ENCODE measurements around the gene HCST.

Gene HCST

DNA sequence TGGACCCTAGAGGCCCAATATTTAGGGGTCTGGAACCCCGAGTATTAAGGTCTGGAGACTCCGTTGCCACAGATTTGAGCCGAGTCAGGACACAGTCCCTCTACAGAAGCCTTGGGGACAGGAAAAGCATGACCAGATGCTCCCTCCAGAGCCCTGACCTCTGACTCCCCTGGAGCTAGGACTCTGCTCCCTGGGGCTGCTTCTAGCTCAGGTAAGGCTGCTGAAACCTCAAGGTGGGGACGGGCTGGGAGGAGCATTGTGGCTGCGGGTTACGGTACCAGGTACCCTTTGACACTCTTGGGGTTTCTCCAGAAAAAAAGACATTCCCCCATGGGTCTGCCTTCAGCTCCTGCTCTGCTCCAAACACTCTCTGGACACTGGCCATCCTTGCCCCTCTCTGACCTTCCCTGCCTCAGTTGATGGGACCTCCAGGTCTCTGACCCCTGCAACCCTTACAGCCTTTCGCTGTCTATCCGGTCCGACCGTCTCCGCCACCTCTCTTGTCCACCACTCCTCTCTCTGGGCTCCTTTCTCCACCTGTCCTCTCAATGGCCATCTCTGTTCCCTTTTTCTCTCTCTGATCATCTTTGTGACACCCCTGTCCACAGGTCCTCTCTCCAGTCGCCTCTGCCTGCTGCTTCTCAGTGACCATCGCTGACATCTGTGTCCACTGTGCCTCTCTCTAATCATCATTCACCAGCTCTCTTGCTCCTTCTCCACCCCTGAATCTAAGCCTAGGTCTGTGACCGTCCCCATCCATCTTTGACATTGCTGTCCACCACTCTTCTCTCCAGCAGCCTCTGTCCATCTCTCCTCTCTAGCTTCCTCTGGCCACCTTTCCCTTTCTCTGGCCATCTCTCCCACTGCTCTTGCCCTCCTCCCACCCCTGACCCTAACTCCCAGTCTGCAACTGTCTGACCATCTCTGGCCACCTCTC lies 35.3 kb downstream of the HCST start:
- DNase-seq (ENCODE audit: low read depth in 2 of 2), result no peak

DNA sequence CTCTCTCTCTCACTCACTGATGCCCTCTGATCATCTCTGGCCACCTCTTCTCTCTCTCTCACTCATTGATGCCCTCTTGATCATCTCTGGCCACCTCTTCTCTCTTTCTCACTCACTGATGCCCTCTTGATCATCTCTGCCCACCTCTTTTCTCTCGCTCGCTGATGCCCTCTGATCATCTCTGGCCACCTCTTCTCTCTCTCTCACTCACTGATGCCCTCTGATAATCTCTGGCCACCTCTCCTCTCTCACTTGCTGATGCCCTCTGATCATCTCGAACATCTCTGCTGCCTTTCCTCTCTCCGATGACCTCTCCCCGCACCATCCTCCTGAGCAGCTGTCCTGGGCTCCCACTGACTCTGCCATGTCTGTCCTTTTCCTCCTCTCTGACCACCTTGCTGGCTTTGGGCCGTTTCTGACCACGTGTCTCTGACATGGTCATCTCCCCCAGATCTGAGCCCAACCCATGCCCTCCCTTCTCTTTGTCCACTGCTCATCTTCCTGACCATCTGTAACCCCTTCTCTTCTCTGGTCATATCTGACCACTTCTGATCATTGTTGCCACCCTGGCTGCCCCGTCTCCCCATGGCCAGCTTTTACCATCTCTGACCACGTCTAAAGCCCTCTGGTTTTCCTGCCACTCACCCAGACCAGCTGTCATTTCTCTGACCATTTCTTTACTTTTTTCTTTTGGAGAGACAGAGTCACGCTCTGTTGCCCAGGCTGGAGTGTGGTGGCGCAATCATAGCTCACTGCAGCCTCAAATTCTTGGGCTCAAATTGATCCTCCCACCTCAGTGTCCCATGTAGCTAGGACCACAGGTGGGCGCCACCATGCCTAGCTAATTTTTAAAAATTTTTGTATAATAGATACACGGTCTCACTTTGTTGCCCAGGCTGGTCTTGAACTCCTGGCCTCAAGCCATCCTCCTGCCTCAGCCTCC lies 36.2 kb downstream of the HCST start:
- DNase-seq (ENCODE audit: low read depth in 2 of 2), result no peak

DNA sequence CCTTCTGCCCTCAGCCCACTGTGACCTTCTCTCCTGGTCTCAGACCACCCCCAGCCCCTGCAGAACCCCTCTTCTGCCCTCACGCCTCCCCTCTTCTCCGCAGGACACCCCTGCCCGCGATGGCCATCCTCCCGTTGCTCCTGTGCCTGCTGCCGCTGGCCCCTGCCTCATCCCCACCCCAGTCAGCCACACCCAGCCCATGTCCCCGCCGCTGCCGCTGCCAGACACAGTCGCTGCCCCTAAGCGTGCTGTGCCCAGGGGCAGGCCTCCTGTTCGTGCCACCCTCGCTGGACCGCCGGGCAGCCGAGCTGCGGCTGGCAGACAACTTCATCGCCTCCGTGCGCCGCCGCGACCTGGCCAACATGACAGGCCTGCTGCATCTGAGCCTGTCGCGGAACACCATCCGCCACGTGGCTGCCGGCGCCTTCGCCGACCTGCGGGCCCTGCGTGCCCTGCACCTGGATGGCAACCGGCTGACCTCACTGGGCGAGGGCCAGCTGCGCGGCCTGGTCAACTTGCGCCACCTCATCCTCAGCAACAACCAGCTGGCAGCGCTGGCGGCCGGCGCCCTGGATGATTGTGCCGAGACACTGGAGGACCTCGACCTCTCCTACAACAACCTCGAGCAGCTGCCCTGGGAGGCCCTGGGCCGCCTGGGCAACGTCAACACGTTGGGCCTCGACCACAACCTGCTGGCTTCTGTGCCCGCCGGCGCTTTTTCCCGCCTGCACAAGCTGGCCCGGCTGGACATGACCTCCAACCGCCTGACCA lies 37.2 kb downstream of the HCST start:
- no peak for DNase-seq (ENCODE audit: low read depth in 2 of 2)

DNA sequence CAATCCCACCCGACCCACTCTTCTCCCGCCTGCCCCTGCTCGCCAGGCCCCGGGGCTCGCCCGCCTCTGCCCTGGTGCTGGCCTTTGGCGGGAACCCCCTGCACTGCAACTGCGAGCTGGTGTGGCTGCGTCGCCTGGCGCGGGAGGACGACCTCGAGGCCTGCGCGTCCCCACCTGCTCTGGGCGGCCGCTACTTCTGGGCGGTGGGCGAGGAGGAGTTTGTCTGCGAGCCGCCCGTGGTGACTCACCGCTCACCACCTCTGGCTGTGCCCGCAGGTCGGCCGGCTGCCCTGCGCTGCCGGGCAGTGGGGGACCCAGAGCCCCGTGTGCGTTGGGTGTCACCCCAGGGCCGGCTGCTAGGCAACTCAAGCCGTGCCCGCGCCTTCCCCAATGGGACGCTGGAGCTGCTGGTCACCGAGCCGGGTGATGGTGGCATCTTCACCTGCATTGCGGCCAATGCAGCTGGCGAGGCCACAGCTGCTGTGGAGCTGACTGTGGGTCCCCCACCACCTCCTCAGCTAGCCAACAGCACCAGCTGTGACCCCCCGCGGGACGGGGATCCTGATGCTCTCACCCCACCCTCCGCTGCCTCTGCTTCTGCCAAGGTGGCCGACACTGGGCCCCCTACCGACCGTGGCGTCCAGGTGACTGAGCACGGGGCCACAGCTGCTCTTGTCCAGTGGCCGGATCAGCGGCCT lies 37.9 kb downstream of the HCST start:
- DNase-seq (ENCODE audit: low read depth in 2 of 2), result no peak

DNA sequence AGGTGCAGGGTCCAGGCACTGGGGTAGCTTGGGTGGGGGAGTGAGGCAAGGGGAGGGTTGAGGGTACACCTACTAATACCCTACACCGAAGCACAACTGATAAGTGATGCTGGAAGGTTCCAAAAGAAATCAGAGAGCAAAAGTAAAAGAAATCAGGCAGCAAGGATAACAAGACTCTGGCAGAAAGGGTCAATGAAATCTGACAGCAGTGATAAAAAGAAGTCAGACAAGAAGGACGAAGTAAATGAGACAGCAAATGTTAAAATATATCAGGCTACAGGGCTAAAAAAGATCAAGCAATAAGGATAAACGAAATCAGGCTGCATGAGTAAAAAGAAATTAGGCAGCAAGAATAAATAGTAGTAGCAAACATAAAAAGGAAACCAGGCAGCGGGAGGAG lies 38.5 kb downstream of the HCST start:
- DNase-seq (ENCODE audit: low read depth in 2 of 2), result no peak

DNA sequence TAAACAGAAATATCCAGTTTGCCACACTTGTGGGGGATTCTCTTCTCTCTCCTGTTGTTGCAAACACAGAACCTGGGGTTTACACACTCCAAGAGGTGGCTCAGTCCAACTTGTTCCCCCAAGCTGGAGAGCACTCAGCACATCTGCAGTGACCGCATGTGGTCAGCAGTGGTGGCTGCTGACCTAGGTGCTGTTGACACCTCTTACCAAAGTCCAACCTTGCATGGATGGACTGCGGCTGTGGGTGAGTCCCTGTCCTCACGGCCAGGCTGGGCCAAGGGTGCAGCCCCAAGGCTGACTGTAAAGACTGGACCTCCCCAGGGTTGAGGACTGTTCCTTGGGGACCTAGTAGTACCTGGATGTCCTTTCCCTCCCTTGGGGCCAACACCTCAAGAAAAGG lies 39.9 kb downstream of the HCST start:
- DNase-seq (ENCODE audit: low read depth in 2 of 2), result no peak

DNA sequence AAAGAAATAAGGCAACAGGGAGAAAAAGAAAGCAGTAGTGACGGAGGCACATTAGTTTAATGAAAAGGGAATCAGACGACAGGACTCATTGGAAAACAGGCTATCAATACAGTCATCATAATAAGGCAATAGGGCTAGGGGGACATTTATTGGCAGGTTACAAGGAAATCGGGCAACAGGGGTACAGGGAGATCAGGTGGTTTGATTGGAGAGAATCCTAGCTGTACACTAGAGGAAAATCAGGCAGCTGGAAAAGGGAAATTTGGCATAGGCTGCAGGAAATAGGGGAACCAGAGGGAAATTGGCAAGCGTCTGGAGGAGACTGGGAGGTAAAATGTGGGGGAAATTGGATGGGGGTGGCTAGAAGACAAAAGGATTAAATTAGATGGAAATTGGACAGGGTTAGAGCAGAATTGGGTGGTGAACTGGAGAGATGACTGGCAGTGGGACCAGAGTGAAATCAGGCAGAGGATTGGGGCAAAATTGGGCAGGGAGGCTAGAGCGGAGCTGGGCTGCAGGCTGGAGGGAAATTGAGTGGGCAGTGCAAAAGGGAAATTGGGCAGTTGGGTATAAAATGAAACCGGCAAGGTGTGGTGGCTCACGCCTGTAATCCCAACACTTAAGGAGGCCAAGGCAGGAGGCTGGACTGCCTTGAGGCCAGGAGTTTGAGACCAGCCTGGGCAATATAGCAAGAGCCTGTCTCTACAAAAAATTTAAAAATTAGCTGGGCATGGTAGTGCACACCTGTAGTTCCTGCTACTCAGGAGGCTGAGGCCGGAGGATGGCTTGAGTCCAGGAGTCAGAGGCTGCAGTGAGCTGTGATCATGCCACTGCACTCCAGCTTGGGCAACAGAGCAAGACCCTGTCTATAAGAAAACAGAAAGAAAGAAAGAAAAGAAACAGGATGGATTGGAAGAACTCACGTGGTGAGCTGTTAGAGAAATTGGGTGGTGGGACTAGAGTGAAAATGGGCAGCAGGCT lies 41.3 kb downstream of the HCST start:
- DNase-seq (ENCODE audit: low read depth in 2 of 2), result no peak

DNA sequence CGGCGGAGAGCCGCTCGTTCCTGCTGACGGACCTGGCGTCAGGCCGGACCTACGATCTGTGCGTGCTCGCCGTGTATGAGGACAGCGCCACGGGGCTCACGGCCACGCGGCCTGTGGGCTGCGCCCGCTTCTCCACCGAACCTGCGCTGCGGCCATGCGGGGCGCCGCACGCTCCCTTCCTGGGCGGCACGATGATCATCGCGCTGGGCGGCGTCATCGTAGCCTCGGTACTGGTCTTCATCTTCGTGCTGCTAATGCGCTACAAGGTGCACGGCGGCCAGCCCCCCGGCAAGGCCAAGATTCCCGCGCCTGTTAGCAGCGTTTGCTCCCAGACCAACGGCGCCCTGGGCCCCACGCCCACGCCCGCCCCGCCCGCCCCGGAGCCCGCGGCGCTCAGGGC lies 42.2 kb downstream of the HCST start:
- no peak for DNase-seq (ENCODE audit: low read depth in 2 of 2)

DNA sequence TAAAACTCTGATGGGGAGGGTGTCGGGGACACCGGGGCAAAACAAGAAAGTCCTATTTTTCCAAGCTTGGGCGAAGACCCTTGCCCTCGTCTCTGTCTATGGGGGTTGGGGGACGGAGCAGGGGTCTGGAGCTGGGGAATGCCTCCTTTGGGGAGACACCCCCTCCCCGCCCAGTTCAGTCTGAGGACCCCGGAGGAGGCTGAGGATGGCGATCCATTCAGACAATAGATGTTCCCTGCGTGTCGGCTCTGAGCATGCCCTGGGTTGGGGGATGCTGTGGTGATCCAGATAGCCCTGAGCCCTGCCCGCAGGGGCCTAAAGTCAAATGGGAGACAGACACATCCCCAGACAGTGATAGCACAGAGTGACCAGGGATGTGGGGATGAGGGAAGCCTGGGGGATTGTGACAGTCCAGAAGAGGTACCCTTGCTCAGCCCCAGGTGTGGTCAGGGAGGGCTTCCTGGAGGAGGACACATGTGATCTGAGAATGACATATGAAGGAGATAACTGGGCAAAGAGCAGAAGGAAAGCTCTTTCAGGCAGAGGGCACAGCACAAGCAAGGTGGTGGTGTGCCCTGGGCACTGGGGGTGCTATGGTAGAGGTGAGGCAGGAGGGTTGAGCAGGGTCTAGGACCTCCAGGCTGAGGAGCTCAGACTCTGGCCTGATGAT lies 42.9 kb downstream of the HCST start:
- DNase-seq (ENCODE audit: low read depth in 2 of 2), result no peak

DNA sequence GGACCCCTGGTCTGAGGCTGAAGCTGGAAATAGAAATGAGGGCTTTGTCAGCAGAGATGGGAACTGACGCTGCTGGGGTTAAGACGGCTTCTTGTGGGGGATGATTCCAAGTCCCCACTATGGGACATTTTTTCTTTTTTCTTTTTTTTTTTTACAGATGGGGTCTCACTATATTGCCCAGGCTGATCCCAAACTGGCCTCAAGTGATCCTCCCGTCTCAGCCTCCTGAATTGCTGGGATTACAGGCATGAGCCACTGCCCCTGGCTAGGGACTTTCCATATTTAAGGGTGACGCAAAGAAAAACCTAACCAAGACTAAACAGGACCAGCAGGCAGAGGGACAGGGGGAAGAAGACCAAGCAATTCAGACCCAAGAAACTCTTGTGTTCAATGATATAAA lies 43.9 kb downstream of the HCST start:
- no peak for DNase-seq (ENCODE audit: low read depth in 2 of 2)

DNA sequence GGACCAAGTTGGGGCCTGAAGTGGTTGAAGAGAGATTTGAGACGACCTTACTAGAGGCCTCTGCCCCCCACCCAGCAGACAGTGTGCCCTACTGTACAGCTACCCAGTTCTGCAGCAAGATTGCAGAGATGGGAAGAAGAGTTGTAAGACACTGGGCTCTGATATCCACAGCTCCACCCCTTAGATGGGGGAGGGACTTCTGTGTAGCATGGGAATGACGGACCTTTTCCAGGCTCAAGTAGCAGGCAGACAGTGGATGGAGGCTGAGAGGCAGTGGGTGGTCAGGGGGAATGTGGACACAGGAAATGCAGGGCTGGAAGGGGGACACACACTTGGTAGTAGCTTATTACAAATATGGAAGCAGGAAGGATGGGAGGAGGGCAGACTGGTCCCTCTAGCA lies 46.8 kb downstream of the HCST start:
- no peak for DNase-seq (ENCODE audit: low read depth in 2 of 2)
